GM12878 (cell line): Measurements from ENCODE around the gene CDC42EP1. TPM values are rescaled to one million over a fixed set of nuclear protein-coding genes. Genes with fewer than 3 reads are reported as not detected.

ENCODE experiments used
- ATAC-seq: fragments of 200-7000 bp; cut with Tn5 transposase; 3 replicates; pipeline ENCODE4 v1.9.1; 2020; ENCODE audit warnings: mild to moderate bottlenecking, moderate library complexity
- BruUV-seq: library from RNA; stranded (reverse); fragments of 400-500 nt; replicated peaks from 2 replicates; lab custom pipeline; 2021; lab: Mats Ljungman, UMichigan
- CTCF ChIA-PET: fragments of 300-600 bp; sonication (Branson Sonifier 250); formaldehyde crosslinking; extraction: SDS; loops from one replicate; lab custom pipeline; 2021; ENCODE audit warnings: inconsistent platforms; lab: Yijun Ruan, JAX
- POLR2A ChIA-PET: fragments of 350-600 bp; formaldehyde crosslinking; extraction: SDS; loops from one replicate; lab custom pipeline; 2021; ENCODE audit warnings: inconsistent platforms; lab: Charles Lee
- RAD21 ChIA-PET: fragments of 300-600 bp; sonication (Branson Sonifier 250); formaldehyde crosslinking; loops from one replicate; lab custom pipeline; 2023; ENCODE audit warnings: antibody characterized with exemption; ENCODE audit not compliant: unreplicated experiment; lab: Charles Lee
- SMC1A ChIA-PET: fragments of 300-600 bp; sonication (Branson Sonifier 250); formaldehyde crosslinking; loops from one replicate; lab custom pipeline; 2023; ENCODE audit not compliant: unreplicated experiment, uncharacterized antibody; lab: Charles Lee
- DNase-seq: peaks from one replicate; pipeline ENCODE4 v3.0.0-alpha.2; 2011; ENCODE audit warnings: low read depth, low spot score
- FAIRE-seq: peaks from 3 replicates; lab custom pipeline; 2011; peaks lifted over from hg19 to GRCh38; lab: Jason Lieb, UNC
- H2AFZ ChIP-seq: 2 replicates; pipeline ENCODE4 v1.6.0; 2011; ENCODE audit warnings: low read depth, low read length, control low read depth; ENCODE audit not compliant: control insufficient read depth
- H3K27ac ChIP-seq: 2 replicates; pipeline ENCODE4 v1.5.1; 2011; ENCODE audit warnings: control low read depth; ENCODE audit not compliant: control insufficient read depth, insufficient read depth
- H3K27me3 ChIP-seq, 2 experiments: replicated peaks in 1 of 2; 2 replicates each; pipeline versions ENCODE4 v1.6.0 to v1.6.1; 2011; ENCODE audit warnings: low read length in 1 of 2; ENCODE audit not compliant: control insufficient read depth in 2 of 2, insufficient read depth in 2 of 2
- H3K36me3 ChIP-seq, 2 experiments: 2 replicates each; pipeline ENCODE4 v1.5.1; 2011; ENCODE audit warnings: low read length in 1 of 2; ENCODE audit not compliant: control insufficient read depth in 2 of 2, insufficient read depth in 2 of 2
- H3K4me1 ChIP-seq: 2 replicates; pipeline ENCODE4 v1.6.1; 2011; ENCODE audit warnings: mild to moderate bottlenecking, low read length, moderate library complexity, mixed read lengths; ENCODE audit not compliant: control insufficient read depth, insufficient read depth
- H3K4me2 ChIP-seq: 2 replicates; pipeline ENCODE4 v1.6.0; 2011; ENCODE audit warnings: control low read depth; ENCODE audit not compliant: control insufficient read depth, insufficient read depth
- H3K4me3 ChIP-seq: fragments of 200-600 bp; sonication (generic); 2 replicates; pipeline ENCODE4 v1.5.1; 2016
- H3K79me2 ChIP-seq: 2 replicates; pipeline ENCODE4 v1.6.0; 2011; ENCODE audit warnings: low read length; ENCODE audit not compliant: control insufficient read depth, insufficient read depth
- H3K9ac ChIP-seq: 2 replicates; pipeline ENCODE4 v1.8.0; 2011; ENCODE audit warnings: low read length, control low read depth, mixed read lengths; ENCODE audit not compliant: control insufficient read depth, insufficient read depth
- H3K9me3 ChIP-seq: replicated peaks from 3 replicates; pipeline ENCODE4 v1.5.1; 2011; ENCODE audit warnings: mild to moderate bottlenecking, low read length; ENCODE audit not compliant: control insufficient read depth, insufficient read depth
- H4K20me1 ChIP-seq: 2 replicates; pipeline ENCODE4 v1.6.0; 2011; ENCODE audit not compliant: control insufficient read depth, insufficient read depth
- BCL3 ChIP-seq: IDR thresholded peaks from 2 replicates; pipeline ENCODE4 v1.6.1; 2011; ENCODE audit warnings: borderline replicate concordance, low read depth, mild to moderate bottlenecking, moderate library complexity, low read length; ENCODE audit not compliant: insufficient read depth, poor library complexity, severe bottlenecking
- E4F1 ChIP-seq: fragments of 450-650 bp; IDR thresholded peaks from 2 replicates; pipeline ENCODE4 v1.6.1; 2018; ENCODE audit warnings: borderline replicate concordance, mild to moderate bottlenecking; ENCODE audit not compliant: partially characterized antibody
- ETV6 ChIP-seq, 2 experiments: fragments of 450-650 bp in 1 of 2; IDR thresholded peaks in 1 of 2; conservative IDR thresholded peaks in 1 of 2; 2 replicates each; pipeline ENCODE4 v1.6.1; 2014; ENCODE audit warnings: antibody characterized with exemption in 1 of 2, borderline replicate concordance in 1 of 2, low read depth in 1 of 2, mild to moderate bottlenecking in 1 of 2, moderate library complexity in 1 of 2
- GATAD2B ChIP-seq: fragments of 450-650 bp; conservative IDR thresholded peaks from 2 replicates; pipeline ENCODE4 v1.6.1; 2017; ENCODE audit warnings: low read depth, mild to moderate bottlenecking, moderate library complexity
- IRF3 ChIP-seq: fragments of 450-650 bp; IDR thresholded peaks from 2 replicates; pipeline ENCODE4 v1.6.1; 2014; ENCODE audit warnings: mild to moderate bottlenecking
- KDM1A ChIP-seq: fragments of 200-600 bp; sonication (generic); IDR thresholded peaks from 2 replicates; pipeline ENCODE4 v1.6.1; 2016; ENCODE audit warnings: borderline replicate concordance
- LARP7 ChIP-seq: fragments of 450-650 bp; IDR thresholded peaks from 2 replicates; pipeline ENCODE4 v1.6.1; 2017; ENCODE audit warnings: mild to moderate bottlenecking
- NFYA ChIP-seq: IDR thresholded peaks from 2 replicates; pipeline ENCODE4 v1.6.1; 2011; ENCODE audit warnings: low read depth, mild to moderate bottlenecking, low read length, improper control_type of control experiment, borderline replicate concordance
- NKRF ChIP-seq: fragments of 450-650 bp; conservative IDR thresholded peaks from 2 replicates; pipeline ENCODE4 v1.6.1; 2017; ENCODE audit warnings: mild to moderate bottlenecking, moderate library complexity
- NRF1 ChIP-seq: conservative IDR thresholded peaks from 2 replicates; pipeline ENCODE4 v1.6.1; 2011; ENCODE audit warnings: mild to moderate bottlenecking, low read depth, low read length, improper control_type of control experiment
- ZBED1 ChIP-seq: IDR thresholded peaks from 2 replicates; pipeline ENCODE4 v1.6.1; 2016; ENCODE audit warnings: borderline replicate concordance
- ZBTB11 ChIP-seq: fragments of 450-650 bp; formaldehyde crosslinking; IDR thresholded peaks from 2 replicates; pipeline ENCODE4 v1.5.0; 2022; ENCODE audit warnings: mild to moderate bottlenecking, missing genetic modification characterization
- WGBS: methylation state at CpG from one replicate; pipeline ENCODE4 v1.1.6; 2016; ENCODE audit warnings: low lambda C conversion rate; ENCODE audit not compliant: insufficient replicate concordance, insufficient coverage; ENCODE audit errors: missing lambda C conversion rate; 5-methylcytosine and 5-hydroxymethylcytosine counted together
- in situ Hi-C: fragments of 300-500 bp; cut with MboI; formaldehyde crosslinking; loops from 9 replicates; pipeline ENCODE4 v1.14.3; 2018; ENCODE audit warnings: mixed read lengths
- intact Hi-C: fragments of 100-400 bp; cut with micrococcal nuclease; formaldehyde crosslinking; loops from one replicate; pipeline ENCODE4 v1.14.2; 2022; ENCODE audit not compliant: unreplicated experiment
- polyA plus RNA-seq, 11 experiments: library from polyadenylated mRNA; depleted of rRNA in 4 of 11; unstranded in 6 of 11; stranded (reverse) in 5 of 11; fragments of >200 nt; fragmentation: Nextera tagmentation in 4 of 11; fragmentation: Illumina TruSeq in 1 of 11; extraction: Ambion mirVana in 4 of 11; extraction: Trizol in 1 of 11; gene quantifications; 1 replicate in 1 of 11; 2 replicates in 10 of 11; pipeline versions ENCODE4 v1.2.1 to v1.2.3, GENCODE V29; 2011 to 2016; ENCODE audit warnings: inconsistent platforms in 2 of 11, missing spikeins in 2 of 11, low read depth in 1 of 11
- total RNA-seq, 4 experiments: library from RNA; depleted of rRNA in 3 of 4; stranded (reverse); fragments of >200 nt in 3 of 4; fragmentation: Illumina TruSeq in 1 of 4; extraction: Trizol in 1 of 4; gene quantifications; 2 replicates each; pipeline versions ENCODE4 v1.2.1 to v1.2.3, GENCODE V29; 2013 to 2021

Gene CDC42EP1
- total and polyA plus RNA-seq, 10 of the 15 experiments (the other 5 are each of a cell fraction or from before 2014, with no cell fraction given) = 0.04 to 0.33 (median 0.09) TPM; not detected in 7

- Histone ChIP-seq H3K79me2 (peaks cover 3% of the 10 kb centered on the region), H3K4me2 (no peak overlapping the region), H4K20me1 (no peaks in the 10 kb centered on the region), H3K4me1 (peaks cover 10% of the 10 kb centered on the region), H3K9me3 (no peaks in the 10 kb centered on the region), H3K4me3 (no peak overlapping the region), H2AFZ (no peak overlapping the region), H3K27me3 (no peaks in the 10 kb centered on the region), H3K36me3 (no peaks in the 10 kb centered on the region), H3K9ac (no peak overlapping the region), H3K27ac (no peak overlapping the region)
- ATAC-seq (no peak), FAIRE-seq (no peak), DNase-seq (no peak)
- intact Hi-C loops = no loop called here
- POLR2A ChIA-PET = interaction anchor here (0.9 to 1.1 kb wide), 5 partner anchors 17 to 92 kb away, joined by 3 to 11 read pairs (median 6); no protein-coding TSS in a partner anchor
- RAD21 ChIA-PET = interaction anchor here (0.7 to 1.0 kb wide), 2 partner anchors 20 to 65 kb away, joined by 3 read pairs; no protein-coding TSS in a partner anchor
- 54% methylated on average over 5 of the region's 6 CpGs for WGBS
- SMC1A ChIA-PET = interaction anchor here (0.6 to 1.7 kb wide), 3 partner anchors 23 to 37 kb away, joined by 3 to 5 read pairs (median 3); no protein-coding TSS in a partner anchor
- no TSS peak for BruUV-seq
- CTCF ChIA-PET = interaction anchor here (1.4 to 11.8 kb wide), 6 partner anchors 12 to 76 kb away, joined by 4 to 178 read pairs (median 90); partner anchors contain the start of genes LGALS1 and NOL12
- in situ Hi-C loops = no loop called here
- no peak for TF ChIP-seq ZBED1
- no peak for TF ChIP-seq ZBTB11 (CRISPR knock-in tag)
- TF ChIP-seq GATAD2B = no peak
- TF ChIP-seq IRF3 = no peak
- TF ChIP-seq NKRF = no peak
- no peak for TF ChIP-seq E4F1
- TF ChIP-seq KDM1A = no peak
- no peak for TF ChIP-seq BCL3
- no peak for TF ChIP-seq NFYA
- TF ChIP-seq NRF1 = no peak
- no peak for TF ChIP-seq ETV6 (conservative IDR thresholded peaks at IDR 0.05 in 1 of 2, IDR thresholded peaks at IDR 0.05 in 1 of 2; ENCODE audit: borderline replicate concordance in 1 of 2, low read depth in 1 of 2)
- TF ChIP-seq LARP7 = no peak
Measured at GRCh38 chr22:37604074-37604473, 43.8 kb downstream of the CDC42EP1 start.
